HG02885 (cell line): ENCODE data around the gene B4GALT1.
"Not testable (repeated sequence)": the region's sequence is repeated elsewhere in the genome, so short reads cannot be mapped to it uniquely, and the experiment has no call there.

Source experiments
- ATAC-seq: cut with Tn5 transposase; IDR thresholded peaks from one replicate; pipeline ENCODE4 v1.9.1; 2021; ENCODE audit warnings: mild to moderate bottlenecking; ENCODE audit not compliant: unreplicated experiment, poor library complexity

B4GALT1 gene

DNA sequence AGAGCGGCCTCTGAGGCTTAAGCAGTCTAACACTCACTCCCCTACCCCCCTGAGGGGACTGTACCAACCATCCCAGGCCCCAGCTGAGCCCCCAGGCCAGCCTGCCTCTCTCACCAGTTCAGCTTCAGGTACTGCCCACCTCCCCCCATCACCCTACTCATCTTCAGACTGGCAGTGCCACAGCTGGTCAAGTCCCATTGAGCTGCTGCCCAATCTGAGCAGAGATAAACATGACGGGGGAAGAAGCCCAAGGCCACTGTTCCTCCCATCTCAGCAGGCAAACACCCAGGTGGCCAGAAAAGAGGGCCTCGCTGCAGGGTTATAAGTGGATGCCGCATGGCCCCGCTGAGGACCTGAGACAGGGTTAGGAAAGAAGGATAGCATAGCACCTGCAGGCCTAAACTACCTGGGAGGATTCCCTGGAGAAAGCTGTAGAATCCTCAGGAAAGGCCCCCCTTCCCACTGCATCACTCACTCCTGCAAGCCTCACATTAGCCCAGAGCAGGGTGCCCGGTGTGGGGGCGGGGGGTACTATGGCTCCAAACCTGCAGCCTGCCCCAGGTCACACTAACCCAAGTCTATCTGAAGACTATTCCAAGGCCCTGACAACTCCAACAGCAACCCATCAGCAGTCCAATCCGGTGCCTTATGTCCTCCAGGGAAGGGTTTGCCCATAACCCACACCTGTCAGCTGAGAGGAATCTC, 3.6 kb downstream of the B4GALT1 start:
- no peak for ATAC-seq

DNA sequence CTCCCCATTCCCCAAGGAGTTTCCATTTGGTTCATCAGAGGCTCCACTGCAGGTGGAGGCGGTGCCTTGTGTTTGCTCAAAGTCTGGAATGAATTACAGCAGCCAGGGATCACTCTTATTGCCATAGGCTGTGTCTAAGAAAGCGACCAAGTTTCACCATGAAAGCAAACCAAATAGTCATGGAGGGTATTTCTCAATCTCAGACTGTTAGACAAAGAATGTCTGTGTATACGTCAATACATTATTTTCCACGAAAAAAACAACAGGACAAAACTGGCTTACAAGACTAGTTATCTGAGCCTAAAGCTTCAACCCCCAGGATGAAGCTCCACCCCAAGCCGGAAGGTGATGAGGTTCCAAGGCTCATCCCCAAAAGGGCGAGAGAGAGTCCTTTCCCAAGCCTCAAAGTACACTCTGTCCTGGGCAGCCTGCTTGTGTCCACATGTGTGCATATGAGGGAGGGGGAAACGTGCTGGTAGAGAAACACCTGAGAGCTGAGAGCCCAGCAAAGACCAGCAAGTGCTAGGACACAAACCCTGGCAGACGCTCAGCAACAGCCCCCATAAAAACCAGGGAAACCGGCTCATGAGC, 4.3 kb downstream of the B4GALT1 start:
- no peak for ATAC-seq

DNA sequence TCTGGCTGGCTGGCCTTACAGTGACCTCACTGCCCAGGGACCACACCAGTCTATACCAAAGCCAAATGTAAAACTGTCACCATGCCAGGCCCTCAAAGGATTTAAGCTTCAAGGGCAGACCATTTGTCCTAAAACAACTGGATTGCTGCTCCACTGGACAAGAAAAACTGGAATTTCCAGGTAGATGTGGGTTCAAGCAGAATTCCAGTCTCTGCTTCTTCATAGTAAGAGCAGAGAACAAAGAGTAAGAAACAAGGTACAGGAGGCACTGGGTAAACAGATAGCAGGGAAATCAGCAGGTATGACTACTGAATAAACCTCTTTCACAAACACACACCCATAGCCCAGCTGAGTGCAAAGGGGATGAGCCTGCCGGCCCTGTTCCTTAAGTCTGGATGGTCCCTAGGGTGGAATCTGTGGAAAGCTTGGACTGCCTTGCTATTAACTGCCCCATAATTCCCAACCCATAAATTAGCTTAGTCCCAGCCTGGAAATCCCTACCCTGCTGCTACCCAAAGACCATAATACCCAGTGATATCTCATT, 5.5 kb downstream of the B4GALT1 start:
- no peak for ATAC-seq

DNA sequence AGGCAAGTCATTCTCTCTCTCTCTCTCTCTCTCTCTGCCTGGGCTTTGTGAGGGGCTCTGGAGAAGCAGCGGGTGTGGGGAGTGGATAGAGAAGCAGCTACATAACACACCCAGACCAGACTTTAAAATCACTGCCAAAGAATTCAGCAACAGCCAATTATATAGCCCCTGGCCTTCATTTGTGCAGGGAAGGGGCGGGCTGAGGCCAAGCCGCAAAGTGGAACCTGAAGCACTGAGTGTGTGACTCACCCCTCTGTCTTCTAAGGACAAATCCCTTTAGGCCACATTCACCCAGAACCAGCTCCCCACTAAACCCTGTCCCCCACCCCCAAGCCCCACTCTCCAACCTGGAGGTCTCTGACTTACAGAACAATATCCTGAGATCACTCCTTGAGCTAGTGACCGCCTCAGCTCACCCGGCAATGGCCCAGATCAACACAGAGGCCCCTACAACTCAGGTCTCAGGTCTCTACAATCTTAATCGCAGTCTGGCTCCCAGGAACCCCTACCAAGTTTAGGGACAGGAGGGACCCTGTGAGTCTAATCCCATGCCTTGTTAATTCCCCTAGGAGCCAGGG, 6.0 kb downstream of the B4GALT1 start:
- no peak for ATAC-seq

DNA sequence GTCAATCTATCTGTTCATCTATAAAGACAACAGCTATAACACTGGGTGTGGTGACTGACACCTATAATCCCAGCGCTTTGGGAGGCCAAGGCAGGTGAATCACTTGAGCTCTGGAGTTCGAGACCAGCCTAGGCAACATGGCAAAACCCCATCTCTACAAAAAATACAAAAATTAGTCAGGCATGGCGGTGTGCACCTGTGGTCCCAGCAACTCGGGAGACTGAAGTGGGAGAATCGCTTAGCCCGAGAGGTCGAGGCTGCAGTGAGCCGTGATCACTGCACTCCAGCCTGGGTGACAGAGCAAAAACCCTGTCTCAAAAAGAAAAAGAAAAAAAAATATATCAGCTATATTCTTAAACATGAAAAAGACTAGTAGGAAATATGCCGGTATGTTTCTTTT, 6.7 kb downstream of the B4GALT1 start:
- ATAC-seq: not testable (repeated sequence)

DNA sequence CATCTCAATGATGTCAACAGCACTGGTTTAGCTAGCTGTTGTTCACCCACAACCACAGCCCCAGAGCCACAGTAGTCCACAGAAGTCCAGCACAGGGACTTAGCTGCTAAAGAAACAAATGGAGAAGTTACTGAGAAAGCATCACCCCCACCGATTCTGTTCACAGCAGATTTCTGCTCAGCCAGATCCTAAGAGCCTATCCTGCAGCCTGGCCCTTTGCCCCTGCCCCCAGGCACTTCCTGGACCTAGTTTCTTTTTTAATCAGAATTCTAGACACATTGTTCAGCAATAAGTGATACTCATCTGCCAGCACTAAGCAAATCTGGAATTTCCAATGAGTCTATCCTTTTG, 7.4 kb downstream of the B4GALT1 start:
- peak; percentile 33 for ATAC-seq

DNA sequence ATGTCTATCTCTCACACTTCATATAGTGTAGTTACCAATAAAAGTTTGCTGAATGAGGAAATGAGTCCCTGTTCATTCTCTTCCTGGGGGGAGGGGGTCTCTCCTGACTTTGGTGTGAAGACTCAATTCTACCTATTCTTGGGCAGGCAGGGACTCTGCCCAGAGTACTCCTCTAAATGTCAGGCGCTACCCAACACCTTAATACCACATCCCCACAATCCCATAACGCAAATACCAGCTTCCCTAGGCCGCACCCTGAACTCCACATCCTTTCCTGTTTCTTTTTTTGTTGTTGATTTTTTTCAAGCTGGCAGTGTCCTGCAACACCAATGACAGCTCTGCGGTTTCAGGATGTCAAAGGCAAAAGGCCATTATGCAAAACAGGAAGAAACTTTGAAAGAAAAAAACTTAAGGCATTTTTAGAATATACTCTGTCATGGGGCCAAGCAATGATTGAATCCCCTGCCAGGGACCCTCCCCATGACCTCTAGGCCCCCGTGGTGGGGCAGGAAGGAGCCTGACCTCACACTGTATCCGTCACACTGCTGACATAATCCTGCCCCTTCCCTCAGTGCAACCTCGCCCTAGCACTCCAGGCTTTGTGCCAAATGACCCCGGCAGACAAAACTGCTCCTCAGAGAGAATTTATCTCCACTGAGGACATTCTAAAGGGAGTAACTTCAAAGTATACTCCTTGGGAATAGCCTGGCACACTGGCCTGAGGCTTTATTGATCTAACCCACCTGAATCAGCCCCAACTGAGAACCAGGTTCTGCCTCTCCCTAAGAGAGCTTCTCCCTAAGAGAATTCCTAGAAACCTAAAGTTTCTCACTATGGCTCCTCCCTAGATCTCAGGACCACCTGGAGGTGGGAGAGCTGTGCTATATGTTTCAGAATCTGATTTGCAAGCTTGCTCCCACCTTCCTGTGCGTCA, 8.0 kb downstream of the B4GALT1 start:
- ATAC-seq: peak; percentile 22

DNA sequence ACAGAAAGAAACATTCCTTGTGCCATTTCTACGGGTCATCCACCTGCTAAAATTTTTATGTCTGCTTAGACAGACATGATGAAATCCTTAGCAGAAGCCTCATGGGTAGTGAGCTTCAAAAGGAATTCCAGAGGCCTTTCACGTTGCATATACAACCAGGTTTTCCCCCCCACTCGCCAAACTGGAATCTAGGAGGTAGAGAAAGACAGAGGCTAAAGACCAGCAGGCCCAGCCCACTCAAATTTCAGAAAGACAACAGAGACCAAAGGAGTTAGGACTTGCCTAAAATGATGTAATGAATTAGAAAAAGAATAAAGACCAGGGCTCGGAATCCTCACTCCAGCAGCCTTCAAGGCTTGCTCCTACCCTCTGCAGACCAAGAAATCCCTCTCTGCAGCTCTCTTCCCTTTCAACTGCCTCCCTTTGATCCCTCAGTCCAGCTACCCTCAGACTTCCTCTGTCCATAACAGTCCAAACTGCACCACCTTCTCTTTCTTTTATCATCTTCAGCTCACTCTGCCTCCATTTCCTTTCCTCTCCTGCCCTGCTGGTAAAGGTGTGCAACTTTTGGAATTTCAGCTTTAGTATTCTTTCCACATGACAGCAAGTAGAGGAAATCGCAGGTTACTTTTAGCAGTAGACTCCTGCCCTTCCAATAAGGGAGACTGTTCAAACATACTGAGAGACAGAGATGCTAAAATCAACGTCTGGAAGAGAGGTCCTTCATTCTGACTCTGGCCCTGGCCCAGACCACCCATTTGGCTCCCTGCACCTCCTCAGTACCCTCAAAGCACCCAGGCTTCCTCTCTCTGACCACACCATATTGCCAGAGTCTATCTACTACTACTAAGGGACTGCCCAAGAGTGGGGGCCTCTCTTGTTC, 8.9 kb downstream of the B4GALT1 start:
- ATAC-seq: no peak

DNA sequence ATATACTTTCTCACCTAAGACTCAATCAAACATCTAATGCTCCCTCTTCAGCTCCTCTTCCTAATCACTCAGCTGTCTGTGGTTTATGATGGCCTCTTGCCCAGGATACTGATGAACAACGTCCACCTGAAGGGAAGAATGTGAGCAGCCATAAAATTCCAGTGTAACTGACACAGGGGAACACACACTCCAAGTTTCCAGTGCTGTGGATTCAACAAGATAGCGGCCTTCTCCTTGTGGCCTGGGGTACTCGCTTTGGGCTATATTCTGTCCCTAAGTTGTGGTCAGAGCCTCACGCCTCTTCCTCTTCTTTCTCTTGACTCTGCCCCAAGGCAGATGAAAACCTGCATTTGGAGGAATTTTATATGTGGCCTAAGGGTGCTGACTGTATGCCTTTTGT, 11.7 kb downstream of the B4GALT1 start:
- ATAC-seq: no peak

DNA sequence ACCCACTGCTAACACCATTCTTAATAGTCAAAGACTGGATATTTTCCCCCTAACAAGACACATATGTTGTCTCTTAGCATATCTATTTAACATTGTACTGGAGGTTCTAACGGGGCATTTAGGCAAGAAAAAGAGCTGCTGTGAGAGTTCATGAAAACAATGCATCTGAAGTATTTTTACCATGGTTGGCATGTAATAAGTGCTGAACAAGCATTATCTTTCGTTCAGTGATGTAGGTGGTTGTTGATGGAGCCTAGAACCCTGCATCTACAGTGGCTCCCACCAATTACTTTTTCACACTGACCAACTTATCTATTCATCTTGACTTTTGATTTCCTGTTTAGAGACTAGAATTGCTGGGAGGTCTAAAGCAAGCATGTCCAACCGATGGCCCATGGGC, 12.8 kb downstream of the B4GALT1 start:
- no peak for ATAC-seq

DNA sequence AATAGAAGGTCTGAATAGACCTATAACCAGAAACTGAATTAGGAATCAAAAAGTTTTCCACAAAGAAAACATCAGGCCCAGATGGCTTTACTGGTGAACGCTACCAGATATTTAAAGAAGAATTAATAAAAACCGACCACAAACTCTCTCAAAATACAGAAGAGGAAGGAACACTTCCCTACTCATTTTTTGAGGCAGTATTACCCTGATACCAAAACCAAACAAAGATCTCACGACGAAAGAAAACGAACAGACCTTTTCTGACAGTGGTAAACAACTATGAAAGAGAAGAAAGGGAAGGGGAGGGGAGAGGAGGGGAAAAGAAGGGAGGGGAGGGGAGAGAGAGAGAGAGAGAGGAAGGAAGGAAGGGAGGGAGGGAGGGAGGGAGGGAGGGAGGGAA, 13.5 kb downstream of the B4GALT1 start:
- peak; percentile 50 for ATAC-seq

DNA sequence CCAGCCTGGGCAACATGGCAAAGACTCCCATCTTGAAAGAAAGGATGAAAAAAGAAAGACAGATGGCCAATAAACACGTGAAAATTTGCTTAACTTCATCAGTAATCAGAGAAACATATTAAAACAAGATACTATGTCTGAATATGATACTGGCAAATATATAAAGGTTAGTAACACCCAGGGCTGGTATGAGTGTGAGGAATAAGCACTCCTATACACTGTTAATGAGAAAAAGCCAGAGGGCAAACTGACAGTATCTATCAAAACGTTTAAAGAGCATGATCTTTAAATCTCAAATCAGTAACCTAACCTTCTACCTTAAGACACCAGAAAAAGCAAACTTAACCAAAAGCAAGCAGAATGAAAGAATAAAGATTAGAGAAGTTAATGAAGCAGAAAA, 14.1 kb downstream of the B4GALT1 start:
- ATAC-seq: no peak

DNA sequence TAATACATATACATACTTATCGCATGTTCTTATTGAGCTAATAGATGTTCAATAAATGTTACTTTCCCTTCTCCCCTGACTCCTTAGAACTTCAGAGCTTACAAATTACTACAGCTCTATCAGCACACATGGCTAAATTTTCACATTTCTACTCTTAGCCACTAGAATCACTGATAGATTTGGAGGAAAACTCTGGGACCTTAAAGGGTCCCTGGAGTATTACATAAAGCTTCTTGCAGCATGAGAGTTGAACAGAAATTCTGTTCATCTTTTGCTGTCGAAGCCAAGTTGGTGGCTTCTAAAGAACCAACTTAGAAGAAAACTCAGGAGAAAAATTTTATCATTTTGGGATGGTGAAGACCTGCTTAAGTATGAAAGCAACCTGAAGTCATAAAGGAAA, 15.5 kb downstream of the B4GALT1 start:
- ATAC-seq: no peak

DNA sequence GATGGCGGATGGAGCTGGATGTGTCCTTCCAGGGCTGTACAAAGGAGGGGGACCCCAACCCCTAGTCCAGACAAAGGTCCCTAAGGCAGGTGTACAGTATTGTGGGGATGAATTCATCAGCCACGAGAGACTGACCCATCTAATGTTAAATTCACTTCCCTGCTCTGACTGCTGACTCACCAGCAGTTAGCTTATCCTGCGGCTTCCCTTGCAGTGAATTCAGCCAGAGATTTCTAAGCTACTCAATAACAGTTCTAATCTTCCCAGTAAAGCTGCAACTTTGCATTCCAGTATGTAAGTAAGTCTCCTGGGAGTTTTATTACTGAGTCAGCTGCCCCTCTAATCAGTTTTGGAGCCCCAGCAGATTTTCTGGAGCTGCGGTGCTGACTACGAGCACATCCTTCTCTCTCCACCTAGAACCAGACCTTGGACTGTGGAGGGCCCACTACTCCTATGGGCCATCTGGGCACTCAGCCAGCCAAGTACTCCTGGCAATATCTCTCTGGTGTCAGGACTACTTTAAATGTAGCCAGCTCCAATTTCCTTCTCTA, 16.1 kb downstream of the B4GALT1 start:
- no peak for ATAC-seq

DNA sequence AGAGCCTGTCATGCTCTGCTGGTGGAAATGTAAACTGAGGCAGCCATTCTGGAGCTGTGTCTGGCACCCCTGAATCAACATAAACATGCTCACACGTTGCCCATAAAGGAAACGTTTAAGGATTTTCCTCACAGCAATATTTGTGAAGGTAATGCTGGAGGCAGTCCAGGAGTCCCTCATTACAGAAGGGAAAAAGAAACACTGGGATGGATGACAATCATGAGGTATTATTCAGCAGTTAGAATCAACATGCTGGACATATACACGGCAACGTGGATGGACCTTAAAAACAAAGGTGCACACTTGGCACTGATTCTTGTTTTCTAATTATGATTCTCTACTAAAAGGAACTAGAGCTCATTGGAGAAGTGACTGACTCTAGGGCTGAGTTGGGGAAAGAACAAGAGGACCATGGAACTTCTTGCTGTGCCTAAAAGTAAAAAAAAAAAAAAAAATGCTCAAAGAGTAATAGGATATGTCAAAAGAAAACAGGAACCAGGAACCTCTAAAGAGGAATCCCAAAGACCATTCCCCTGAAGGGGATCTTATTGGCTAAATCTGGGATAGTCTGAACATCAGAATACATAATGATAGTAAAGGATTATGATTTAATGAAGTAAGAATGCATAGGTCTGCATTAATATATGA, 18.6 kb downstream of the B4GALT1 start:
- no peak for ATAC-seq

DNA sequence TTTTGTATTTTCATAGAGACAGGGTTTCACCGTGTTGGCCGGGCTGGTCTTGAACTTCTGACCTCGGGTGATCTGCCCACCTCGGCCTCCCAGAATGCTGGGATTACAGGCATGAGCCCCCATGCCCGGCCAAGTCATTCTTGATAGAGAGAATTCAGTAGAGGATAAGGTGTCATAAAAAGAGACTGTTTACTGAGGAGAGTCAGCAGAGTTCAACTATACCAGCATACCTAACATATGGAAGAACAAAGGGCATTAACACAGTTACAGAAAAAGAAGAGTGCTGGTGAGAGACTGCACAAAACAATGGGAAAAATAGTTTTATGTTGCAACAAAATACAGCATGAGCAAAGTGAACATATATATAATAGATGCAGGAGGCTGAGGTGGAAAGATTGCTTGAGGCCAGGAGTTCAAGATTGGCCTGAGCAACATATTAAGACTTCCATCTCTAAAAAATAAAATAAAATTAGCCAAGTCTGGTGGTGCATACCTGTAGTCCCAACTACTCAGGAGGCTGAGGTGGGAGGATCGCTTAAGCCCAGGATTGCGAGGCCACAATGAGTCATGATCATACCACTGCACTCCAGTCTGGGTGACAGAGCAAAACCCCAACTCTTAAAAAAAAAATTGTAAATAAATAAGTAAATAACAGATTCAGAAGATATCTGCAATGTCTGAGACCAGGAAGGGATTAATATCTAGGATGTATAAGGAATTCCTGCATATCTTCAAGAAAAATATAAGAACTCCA, 19.5 kb downstream of the B4GALT1 start:
- ATAC-seq: no peak

DNA sequence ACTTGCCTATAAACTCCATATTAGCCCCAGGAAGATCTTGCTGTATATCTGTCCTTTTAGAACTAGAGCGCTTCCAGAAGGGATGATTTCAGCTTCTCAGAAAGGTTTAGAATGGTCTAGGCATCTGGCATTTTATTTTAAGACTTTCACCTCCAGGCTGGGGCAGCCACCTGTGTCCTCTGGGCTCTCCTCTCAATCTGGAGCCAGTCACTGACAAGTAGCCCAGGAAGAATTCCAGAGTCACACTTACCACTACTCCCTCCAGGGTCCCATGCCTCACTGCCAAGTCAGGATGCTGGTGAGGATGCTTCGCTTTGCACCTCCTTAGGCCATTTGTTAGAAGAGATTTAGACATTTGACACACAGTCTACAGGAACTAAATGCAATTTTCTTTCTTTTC, 20.8 kb downstream of the B4GALT1 start:
- no peak for ATAC-seq

DNA sequence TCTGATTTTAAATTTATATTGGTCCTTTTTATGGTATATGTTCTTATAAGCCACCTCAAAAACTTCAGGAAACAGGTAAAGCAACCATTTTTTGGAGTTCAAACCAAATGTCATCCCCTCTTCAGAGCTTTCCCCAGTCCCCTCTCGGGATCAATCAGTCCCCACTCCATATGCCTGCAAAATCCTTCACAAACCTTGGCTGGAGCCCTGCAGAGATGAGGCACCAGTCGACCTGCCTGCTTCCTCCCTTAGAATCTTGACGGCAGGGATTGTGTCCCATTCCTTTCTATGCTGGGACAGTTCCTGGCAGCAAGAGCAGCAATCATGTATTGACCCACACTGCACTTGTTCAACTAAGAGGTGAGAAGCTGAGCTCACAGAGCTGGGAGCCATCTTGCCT, 22.6 kb downstream of the B4GALT1 start:
- no peak for ATAC-seq
